HepG2 (cell line): ENCODE results near the gene HEBP1. TPM values are rescaled to one million over a fixed set of nuclear protein-coding genes. Genes with fewer than 3 reads are reported as not detected.

ENCODE experiments used
- ATAC-seq: fragments of 200-7000 bp; cut with Tn5 transposase; 3 replicates; pipeline ENCODE4 v1.9.1; 2020; ENCODE audit warnings: mild to moderate bottlenecking, moderate library complexity
- BruUV-seq: library from RNA; stranded (reverse); fragments of 400-500 nt; replicated peaks from 2 replicates; lab custom pipeline; 2021; lab: Mats Ljungman, UMichigan
- CTCF ChIA-PET: fragments of 300-600 bp; formaldehyde crosslinking; extraction: SDS; loops from one replicate; lab custom pipeline; 2021; ENCODE audit warnings: low total read pairs, inconsistent platforms, low intra/inter-chr PET ratio; lab: Yijun Ruan, JAX
- POLR2A ChIA-PET: fragments of 350-600 bp; sonication (Branson Sonifier 250); formaldehyde crosslinking; loops from one replicate; lab custom pipeline; 2020; ENCODE audit warnings: antibody characterized with exemption, inconsistent platforms; lab: Yijun Ruan, JAX
- DNase-seq: peaks from one replicate; pipeline ENCODE4 v3.0.0-alpha.2; 2015; ENCODE audit warnings: low spot score
- FAIRE-seq: peaks from 3 replicates; lab custom pipeline; 2011; peaks lifted over from hg19 to GRCh38; lab: Jason Lieb, UNC
- H2AFZ ChIP-seq: one replicate; pipeline ENCODE4 v1.6.1; 2011; ENCODE audit warnings: low read length, inconsistent platforms
- H3K27ac ChIP-seq: fragments of 300-600 bp; 3 replicates; pipeline ENCODE4 v1.8.0; 2011; ENCODE audit warnings: mixed run types, mild to moderate bottlenecking, mixed read lengths, low read length, inconsistent platforms; ENCODE audit not compliant: insufficient read depth; ENCODE audit errors: extremely low read length
- H3K27me3 ChIP-seq, 2 experiments: fragments of 200-600 bp in 1 of 2; 2 replicates in 1 of 2; 3 replicates in 1 of 2; pipeline versions ENCODE4 v1.6.0 to v1.8.0; 2011; ENCODE audit warnings: low read length in 2 of 2, mild to moderate bottlenecking in 2 of 2, moderate library complexity in 2 of 2, inconsistent platforms in 1 of 2; ENCODE audit not compliant: insufficient read depth in 2 of 2, control insufficient read depth in 1 of 2
- H3K36me3 ChIP-seq, 2 experiments: fragments of 200-600 bp in 1 of 2; replicated peaks in 1 of 2; 2 replicates in 1 of 2; 3 replicates in 1 of 2; pipeline versions ENCODE4 v1.5.1 to v1.8.0; 2011; ENCODE audit warnings: low read length in 2 of 2, inconsistent platforms in 1 of 2; ENCODE audit not compliant: insufficient read depth in 2 of 2, control insufficient read depth in 1 of 2
- H3K4me1 ChIP-seq: 2 replicates; pipeline ENCODE4 v1.5.1; 2012; ENCODE audit warnings: low read length, inconsistent platforms; ENCODE audit not compliant: insufficient read depth
- H3K4me2 ChIP-seq: 2 replicates; pipeline ENCODE4 v1.6.0; 2011; ENCODE audit warnings: low read depth, low read length, inconsistent platforms
- H3K4me3 ChIP-seq, 3 experiments: fragments of 200-600 bp in 1 of 3; sonication (generic), shearing (Covaris generic) in 1 of 3; replicated peaks in 1 of 3; 2 replicates each; pipeline ENCODE4 v1.5.1; 2011 to 2016; ENCODE audit warnings: low read length in 3 of 3, inconsistent platforms in 2 of 3, low read depth in 2 of 3, mild to moderate bottlenecking in 2 of 3, control low read depth in 1 of 3, mixed read lengths in 1 of 3; ENCODE audit not compliant: insufficient read depth in 1 of 3
- H3K79me2 ChIP-seq: one replicate; pipeline ENCODE4 v1.6.1; 2011; ENCODE audit warnings: low read length, inconsistent platforms; ENCODE audit not compliant: insufficient read depth
- H3K9ac ChIP-seq: 2 replicates; pipeline ENCODE4 v1.6.0; 2011; ENCODE audit warnings: mild to moderate bottlenecking, low read depth, low read length, inconsistent platforms; ENCODE audit not compliant: insufficient read depth
- H3K9me3 ChIP-seq: 2 replicates; pipeline ENCODE4 v1.5.1; 2012; ENCODE audit warnings: mild to moderate bottlenecking, low read length
- H4K20me1 ChIP-seq: 2 replicates; pipeline ENCODE4 v1.6.0; 2011; ENCODE audit warnings: inconsistent platforms, mild to moderate bottlenecking, low read length, moderate library complexity; ENCODE audit not compliant: insufficient read depth
- ESRRA ChIP-seq: sonication (generic); formaldehyde crosslinking; IDR thresholded peaks from 2 replicates; pipeline ENCODE4 v1.5.1; 2020; ENCODE audit warnings: mild to moderate bottlenecking, low read depth, missing genetic modification reagents
- HDAC6 ChIP-seq: fragments of 200-600 bp; sonication (generic); IDR thresholded peaks from 2 replicates; pipeline ENCODE4 v1.7.0; 2017; ENCODE audit warnings: mild to moderate bottlenecking, antibody characterized with exemption, low read length, low read depth
- HNF1B ChIP-seq: sonication (generic); formaldehyde crosslinking; IDR thresholded peaks from 2 replicates; pipeline ENCODE4 v1.5.1; 2020; ENCODE audit warnings: mild to moderate bottlenecking, moderate library complexity, missing genetic modification reagents
- HNRNPL ChIP-seq: fragments of 200-400 bp; formaldehyde crosslinking; IDR thresholded peaks from 2 replicates; pipeline ENCODE4 v1.6.1; 2017; ENCODE audit warnings: mild to moderate bottlenecking, low read depth, low read length
- NONO ChIP-seq, 2 experiments: fragments of 450-650 bp in 1 of 2; sonication (generic) in 1 of 2; formaldehyde crosslinking in 1 of 2; IDR thresholded peaks in 1 of 2; conservative IDR thresholded peaks in 1 of 2; 2 replicates each; pipeline versions ENCODE4 v1.6.1 to v1.8.0; 2017 to 2022; ENCODE audit warnings: mild to moderate bottlenecking in 1 of 2, missing genetic modification reagents in 1 of 2, moderate library complexity in 1 of 2
- PCBP1 ChIP-seq: fragments of 200-400 bp; formaldehyde crosslinking; IDR thresholded peaks from 2 replicates; pipeline ENCODE4 v1.6.1; 2017; ENCODE audit warnings: mild to moderate bottlenecking, low read depth, low read length, borderline replicate concordance
- POGK ChIP-seq: sonication (generic); formaldehyde crosslinking; conservative IDR thresholded peaks from 2 replicates; pipeline ENCODE4 v1.8.0; 2022; ENCODE audit warnings: mild to moderate bottlenecking, moderate library complexity, missing genetic modification reagents
- SNAPC2 ChIP-seq: sonication (generic); formaldehyde crosslinking; IDR thresholded peaks from 2 replicates; pipeline ENCODE4 v1.8.1; 2022; ENCODE audit warnings: mild to moderate bottlenecking, missing genetic modification reagents
- ZMYM2 ChIP-seq: sonication (generic); formaldehyde crosslinking; IDR thresholded peaks from 2 replicates; pipeline ENCODE4 v1.8.0; 2022; ENCODE audit warnings: mild to moderate bottlenecking, missing genetic modification reagents
- ZNF232 ChIP-seq: sonication (generic); formaldehyde crosslinking; IDR thresholded peaks from 2 replicates; pipeline ENCODE4 v1.4.0; 2020; ENCODE audit warnings: missing genetic modification reagents, borderline replicate concordance
- ZNF710 ChIP-seq: sonication (generic); formaldehyde crosslinking; IDR thresholded peaks from 2 replicates; pipeline ENCODE4 v1.5.0; 2020; ENCODE audit warnings: mild to moderate bottlenecking, missing genetic modification reagents, borderline replicate concordance
- ZNF720 ChIP-seq: sonication (generic); formaldehyde crosslinking; IDR thresholded peaks from 2 replicates; pipeline ENCODE4 v1.4.0; 2020; ENCODE audit warnings: missing genetic modification reagents
- ZSCAN22 ChIP-seq: sonication (generic); formaldehyde crosslinking; IDR thresholded peaks from 2 replicates; pipeline ENCODE4 v1.4.0; 2020; ENCODE audit warnings: mild to moderate bottlenecking, missing genetic modification reagents
- WGBS: methylation state at CpG from one replicate; pipeline ENCODE4 v1.1.6; 2017; ENCODE audit warnings: low lambda C conversion rate; 5-methylcytosine and 5-hydroxymethylcytosine counted together
- in situ Hi-C: cut with HindIII; loops from 2 replicates; pipeline ENCODE4 v1.10.0; 2017; ENCODE audit warnings: low pct_unique_long_range_greater_than_20kb; ENCODE audit not compliant: extremely low pct_ligation_motif_present
- intact Hi-C: fragments of 100-400 bp; cut with micrococcal nuclease; formaldehyde crosslinking; loops from one replicate; pipeline ENCODE4 v1.10.0; 2022; ENCODE audit not compliant: unreplicated experiment
- polyA plus RNA-seq, 8 experiments: library from polyadenylated mRNA; depleted of rRNA in 3 of 8; stranded (reverse) in 7 of 8; unstranded in 1 of 8; fragments of >200 nt; fragmentation: Illumina TruSeq in 4 of 8; extraction: Trizol in 4 of 8; gene quantifications; 2 replicates each; pipeline versions ENCODE4 v1.2.1 to v1.2.3, GENCODE V29; 2011 to 2016; ENCODE audit warnings: low read depth in 4 of 8, missing spikeins in 1 of 8, mixed read lengths in 1 of 8; ENCODE audit not compliant: insufficient read depth in 1 of 8
- total RNA-seq, 5 experiments: library from RNA; depleted of rRNA; stranded (reverse); fragments of >200 nt; fragmentation: Illumina TruSeq; extraction: Trizol; gene quantifications; 2 replicates each; pipeline ENCODE4 v1.2.3, GENCODE V29; 2016; ENCODE audit warnings: low read depth in 1 of 5

Gene HEBP1
- total and polyA plus RNA-seq, 2 of the 13 experiments (the other 11 are each of a cell fraction or from before 2014, with no cell fraction given), result 7.8 to 9.4 TPM

- DNase-seq (no peak), ATAC-seq (no peak), FAIRE-seq (no peak)
- H4K20me1 ChIP-seq, result peaks cover 4% of the 10 kb centered on the region; the same call in 1 of the 2 replicates
- peaks cover 0 to 5% of the 10 kb centered on the region in 2 experiments; a peak in 1 of 5 replicates for H3K36me3 ChIP-seq
- H3K4me2 ChIP-seq, result no peak overlapping the region
- no TSS peak for BruUV-seq
- 98% methylated on average over 3 of the region's 3 CpGs for WGBS
- in situ Hi-C loops, result no loop called here
- no peak overlapping the region for H3K4me3 ChIP-seq
- TF ChIP-seq ZSCAN22 (CRISPR knock-in tag) (no peak), HDAC6 (no peak), HNF1B (CRISPR knock-in tag) (no peak), NONO (IDR thresholded peaks at IDR 0.05) (no peak), NONO (CRISPR knock-in tag; conservative IDR thresholded peaks at IDR 0.05) (no peak), ZMYM2 (no peak), ZNF232 (CRISPR knock-in tag) (no peak)
- no peaks in the 10 kb centered on the region for H3K9me3 ChIP-seq
- ChIA-PET POLR2A (no interaction called here), CTCF (no interaction called here)
- H3K79me2 ChIP-seq, result peaks cover 6% of the 10 kb centered on the region
- H3K27me3 ChIP-seq, result no peaks in the 10 kb centered on the region; a peak in 1 of 5 replicates
- intact Hi-C loops, result no loop called here
- no peak overlapping the region for H2AFZ ChIP-seq
- H3K4me1 ChIP-seq, result peaks cover 29% of the 10 kb centered on the region
- H3K27ac ChIP-seq, result no peak overlapping the region
- H3K9ac ChIP-seq, result no peak overlapping the region
These were observed 3.9 kb downstream of the HEBP1 start for GRCh38 chr12:12996209-12996608.

- Histone ChIP-seq H3K27me3 (no peaks in the 10 kb centered on the region; a peak in 1 of 5 replicates), H3K27ac (no peak overlapping the region), H3K9ac (no peak overlapping the region), H3K4me1 (peaks cover 29% of the 10 kb centered on the region), H3K9me3 (no peaks in the 10 kb centered on the region), H4K20me1 (peaks cover 4% of the 10 kb centered on the region; the same call in 1 of the 2 replicates), H3K4me3 (no peak overlapping the region), H3K4me2 (no peak overlapping the region), H3K79me2 (peaks cover 6% of the 10 kb centered on the region), H2AFZ (no peak overlapping the region), H3K36me3 (peaks cover 0 to 5% of the 10 kb centered on the region in 2 experiments; a peak in 1 of 5 replicates)
- WGBS, result 100% methylated on average over 3 of the region's 3 CpGs
- in situ Hi-C loops (no loop called here), intact Hi-C loops (no loop called here)
- no peak for DNase-seq
- no peak for ATAC-seq
- FAIRE-seq, result no peak
- ChIA-PET POLR2A (no interaction called here), CTCF (no interaction called here)
- BruUV-seq, result no TSS peak
- TF ChIP-seq POGK (CRISPR knock-in tag) (no peak), SNAPC2 (CRISPR knock-in tag) (no peak), ZNF710 (CRISPR knock-in tag) (no peak), HNRNPL (no peak), PCBP1 (no peak), ESRRA (CRISPR knock-in tag) (no peak), ZNF720 (CRISPR knock-in tag) (no peak)
These were observed 5.0 kb downstream of the HEBP1 start for GRCh38 chr12:12995088-12995487.
